Effector memory CD4-positive, alpha-beta T cell (primary cell): Measurements from ENCODE around the gene CISD3.
A peak's percentile ranks its signal among the peaks of the same experiment; 100 is the strongest.
"Not testable (repeated sequence)": the region's sequence is repeated elsewhere in the genome, so short reads cannot be mapped to it uniquely, and the experiment has no call there.

ENCODE experiments used
- DNase-seq, 3 donors: peaks; one replicate each; pipeline ENCODE4 v3.0.0-alpha.2; 2020
- H3K27ac ChIP-seq: 2 replicates; pipeline ENCODE4 v1.7.0; 2013; ENCODE audit warnings: mild to moderate bottlenecking, low read length, moderate library complexity; ENCODE audit not compliant: insufficient read depth, poor library complexity, severe bottlenecking
- H3K27me3 ChIP-seq: replicated peaks from 2 replicates; pipeline ENCODE4 v1.7.0; 2013; ENCODE audit warnings: mild to moderate bottlenecking, low read length; ENCODE audit not compliant: insufficient read depth, control insufficient read depth, poor library complexity, severe bottlenecking
- H3K36me3 ChIP-seq: 2 replicates; pipeline ENCODE4 v1.7.0; 2013; ENCODE audit warnings: mild to moderate bottlenecking, low read length, moderate library complexity; ENCODE audit not compliant: control insufficient read depth, insufficient read depth
- H3K4me1 ChIP-seq: 2 replicates; pipeline ENCODE4 v1.7.0; 2013; ENCODE audit warnings: low read length, mild to moderate bottlenecking; ENCODE audit not compliant: control insufficient read depth, insufficient read depth, poor library complexity, severe bottlenecking
- H3K4me3 ChIP-seq: 2 replicates; pipeline ENCODE4 v1.7.0; 2013; ENCODE audit warnings: low read length, low read depth, mild to moderate bottlenecking; ENCODE audit not compliant: insufficient read depth, poor library complexity, severe bottlenecking
- H3K9me3 ChIP-seq: 2 replicates; pipeline ENCODE4 v1.7.0; 2013; ENCODE audit warnings: mild to moderate bottlenecking, low read length, moderate library complexity; ENCODE audit not compliant: control insufficient read depth

The CISD3 gene

DNA sequence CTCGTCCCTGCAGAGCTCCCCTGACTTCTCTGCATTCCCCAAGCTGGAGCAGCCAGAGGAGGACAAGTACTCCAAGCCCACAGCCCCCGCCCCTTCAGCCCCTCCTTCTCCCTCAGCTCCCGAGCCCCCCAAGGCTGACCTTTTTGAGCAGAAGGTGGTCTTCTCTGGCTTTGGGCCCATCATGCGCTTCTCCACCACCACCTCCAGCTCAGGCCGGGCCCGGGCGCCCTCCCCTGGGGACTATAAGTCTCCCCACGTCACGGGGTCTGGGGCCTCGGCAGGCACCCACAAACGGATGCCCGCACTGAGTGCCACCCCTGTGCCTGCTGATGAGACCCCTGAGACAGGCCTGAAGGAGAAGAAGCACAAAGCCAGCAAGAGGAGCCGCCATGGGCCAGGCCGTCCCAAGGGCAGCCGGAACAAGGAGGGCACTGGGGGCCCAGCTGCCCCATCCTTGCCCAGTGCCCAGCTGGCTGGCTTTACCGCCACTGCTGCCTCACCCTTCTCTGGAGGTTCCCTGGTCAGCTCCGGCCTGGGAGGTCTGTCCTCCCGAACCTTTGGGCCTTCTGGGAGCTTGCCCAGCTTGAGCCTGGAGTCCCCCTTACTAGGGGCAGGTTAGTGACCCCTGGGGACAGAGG is 13.7 kb upstream of the CISD3 start:
- Histone ChIP-seq H3K4me3 (no peak overlapping the region), H3K36me3 (peaks cover 85% of the 10 kb centered on the region), H3K27me3 (no peaks in the 10 kb centered on the region), H3K27ac (no peak overlapping the region), H3K4me1 (no peaks in the 10 kb centered on the region), H3K9me3 (no peaks in the 10 kb centered on the region)
- no peak for DNase-seq

GRCh38 chr17:38717139-38717745 is 12.9 kb upstream of the CISD3 start:
- Histone ChIP-seq H3K4me3 (no peak overlapping the region), H3K27ac (no peak overlapping the region), H3K9me3 (no peaks in the 10 kb centered on the region), H3K27me3 (no peaks in the 10 kb centered on the region), H3K36me3 (peaks cover 85% of the 10 kb centered on the region), H3K4me1 (no peaks in the 10 kb centered on the region)
- DNase-seq = no peak

- H3K9me3 ChIP-seq = no peaks in the 10 kb centered on the region
- DNase-seq = no peak
- no peak overlapping the region for H3K4me3 ChIP-seq
- H3K27ac ChIP-seq = no peak overlapping the region
- peaks cover 70% of the 10 kb centered on the region for H3K36me3 ChIP-seq
- H3K4me1 ChIP-seq = peaks cover 1% of the 10 kb centered on the region
- no peaks in the 10 kb centered on the region for H3K27me3 ChIP-seq
Measured at GRCh38 chr17:38719289-38719942, 10.7 kb upstream of the CISD3 start.

GRCh38 chr17:38719943-38720641 is 10.0 kb upstream of the CISD3 start:
- Histone ChIP-seq H3K27me3 (no peaks in the 10 kb centered on the region), H3K4me3 (no peak overlapping the region), H3K36me3 (peaks cover 70% of the 10 kb centered on the region), H3K4me1 (peaks cover 8% of the 10 kb centered on the region), H3K27ac (no peak overlapping the region), H3K9me3 (no peaks in the 10 kb centered on the region)
- DNase-seq = no peak

GRCh38 chr17:38720941-38721340 is 9.2 kb upstream of the CISD3 start:
- DNase-seq = no peak
- Histone ChIP-seq H3K27me3 (no peaks in the 10 kb centered on the region), H3K4me1 (peaks cover 15% of the 10 kb centered on the region), H3K36me3 (peaks cover 66% of the 10 kb centered on the region), H3K4me3 (no peak overlapping the region), H3K27ac (no peak overlapping the region), H3K9me3 (no peaks in the 10 kb centered on the region)

GRCh38 chr17:38721802-38722201 is 8.3 kb upstream of the CISD3 start:
- Histone ChIP-seq H3K9me3 (no peaks in the 10 kb centered on the region), H3K27ac (no peak overlapping the region), H3K4me3 (no peak overlapping the region)

GRCh38 chr17:38724337-38724988 is 5.7 kb upstream of the CISD3 start:
- no peak overlapping the region for H3K4me3 ChIP-seq
- H3K36me3 ChIP-seq = peaks cover 40% of the 10 kb centered on the region
- H3K27me3 ChIP-seq = no peaks in the 10 kb centered on the region
- H3K9me3 ChIP-seq = no peaks in the 10 kb centered on the region
- H3K27ac ChIP-seq = no peak overlapping the region
- DNase-seq = no peak
- peaks cover 40% of the 10 kb centered on the region for H3K4me1 ChIP-seq

More at GRCh38 chr17:38721802-38722201, 8.3 kb upstream of the CISD3 start:
- peaks cover 57% of the 10 kb centered on the region for H3K36me3 ChIP-seq
- H3K27me3 ChIP-seq = no peaks in the 10 kb centered on the region
- H3K4me1 ChIP-seq = peaks cover 15% of the 10 kb centered on the region
- no peak for DNase-seq

DNA sequence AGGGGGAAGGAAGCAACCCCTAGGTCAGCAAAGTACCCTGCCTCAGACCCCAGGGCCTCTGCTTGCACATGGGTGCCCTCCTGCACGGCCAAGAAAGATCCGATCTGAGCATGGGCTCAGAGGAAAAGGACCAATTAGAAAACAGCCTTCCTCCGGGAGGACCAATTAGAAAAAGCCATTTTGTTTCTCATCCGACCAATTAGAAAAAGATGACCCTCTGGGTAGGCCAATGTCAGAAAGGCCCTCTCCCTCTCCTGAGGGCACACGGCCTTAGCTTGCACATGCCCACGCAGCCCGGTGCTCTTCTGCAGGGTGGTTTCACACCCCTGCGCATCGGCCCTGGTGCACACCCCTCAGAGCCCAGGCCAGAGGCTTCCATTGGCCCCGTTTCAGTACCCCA is 5.1 kb upstream of the CISD3 start:
- no peaks in the 10 kb centered on the region for H3K27me3 ChIP-seq
- H3K4me3 ChIP-seq = no peak overlapping the region
- peak overlapping the region; percentile 2 for H3K27ac ChIP-seq
- no peaks in the 10 kb centered on the region for H3K9me3 ChIP-seq
- DNase-seq = no peak
- H3K4me1 ChIP-seq = peaks cover 44% of the 10 kb centered on the region
- H3K36me3 ChIP-seq = peaks cover 37% of the 10 kb centered on the region

- DNase-seq, H3K9me3 ChIP-seq, H3K4me3 ChIP-seq, H3K27me3 ChIP-seq, H3K27ac ChIP-seq: not testable (repeated sequence)
- Histone ChIP-seq H3K36me3 (peaks cover 27% of the 10 kb centered on the region), H3K4me1 (peaks cover 49% of the 10 kb centered on the region)
Measured at GRCh38 chr17:38726145-38726544, 4.0 kb upstream of the CISD3 start.
